ENCODE data around the gene PLGRKT. TPM values are rescaled to one million over a fixed set of nuclear protein-coding genes. Genes with fewer than 3 reads are reported as not detected.
A peak's percentile ranks its signal among the peaks of the same experiment; 100 is the strongest.

Gene PLGRKT
- total and polyA plus RNA-seq, 4 donors: 4.1 to 11.3 (median 7.2) TPM

- no peak for DNase-seq (ENCODE audit: low spot score)
- 79% methylated on average over 2 of the region's 2 CpGs for WGBS
- no peak overlapping the region for H3K9ac ChIP-seq (ENCODE audit: low read depth in 1 of 2, low read length in 2 of 2)
- peaks cover 0 to 2% (median 0%) of the 10 kb centered on the region in 4 donors for H3K4me1 ChIP-seq (ENCODE audit: control insufficient read depth in 4 of 4, insufficient read depth in 4 of 4, low read length in 3 of 4)
- no peaks in the 10 kb centered on the region for H3K9me3 ChIP-seq (ENCODE audit: control insufficient read depth in 4 of 4, low read length in 3 of 4)
- H3K27ac ChIP-seq (ENCODE audit: low read depth in 1 of 2, low read length in 2 of 2): no peak overlapping the region
- no peak overlapping the region for H3K4me3 ChIP-seq (ENCODE audit: low read depth in 1 of 3, low read length in 3 of 3)
- TF ChIP-seq EGR1 (IDR thresholded peaks at IDR 0.05; ENCODE audit: low read depth in 2 of 2): no peak
- no peak for TF ChIP-seq RXRA (IDR thresholded peaks at IDR 0.05)
- TF ChIP-seq ATF3 (IDR thresholded peaks at IDR 0.05): no peak
- no peak for TF ChIP-seq JUND (IDR thresholded peaks at IDR 0.05)
- TF ChIP-seq HNF4G (IDR thresholded peaks at IDR 0.05): no peak
- no peak for TF ChIP-seq SP1 (IDR thresholded peaks at IDR 0.05)
- TF ChIP-seq MAX (IDR thresholded peaks at IDR 0.05): no peak
- no peak for TF ChIP-seq FOXA2 (IDR thresholded peaks at IDR 0.05)
- TF ChIP-seq CTCF (IDR thresholded peaks at IDR 0.05; ENCODE audit: low read depth, low read length, missing input control): no peak
- TF ChIP-seq, protein P1, sequence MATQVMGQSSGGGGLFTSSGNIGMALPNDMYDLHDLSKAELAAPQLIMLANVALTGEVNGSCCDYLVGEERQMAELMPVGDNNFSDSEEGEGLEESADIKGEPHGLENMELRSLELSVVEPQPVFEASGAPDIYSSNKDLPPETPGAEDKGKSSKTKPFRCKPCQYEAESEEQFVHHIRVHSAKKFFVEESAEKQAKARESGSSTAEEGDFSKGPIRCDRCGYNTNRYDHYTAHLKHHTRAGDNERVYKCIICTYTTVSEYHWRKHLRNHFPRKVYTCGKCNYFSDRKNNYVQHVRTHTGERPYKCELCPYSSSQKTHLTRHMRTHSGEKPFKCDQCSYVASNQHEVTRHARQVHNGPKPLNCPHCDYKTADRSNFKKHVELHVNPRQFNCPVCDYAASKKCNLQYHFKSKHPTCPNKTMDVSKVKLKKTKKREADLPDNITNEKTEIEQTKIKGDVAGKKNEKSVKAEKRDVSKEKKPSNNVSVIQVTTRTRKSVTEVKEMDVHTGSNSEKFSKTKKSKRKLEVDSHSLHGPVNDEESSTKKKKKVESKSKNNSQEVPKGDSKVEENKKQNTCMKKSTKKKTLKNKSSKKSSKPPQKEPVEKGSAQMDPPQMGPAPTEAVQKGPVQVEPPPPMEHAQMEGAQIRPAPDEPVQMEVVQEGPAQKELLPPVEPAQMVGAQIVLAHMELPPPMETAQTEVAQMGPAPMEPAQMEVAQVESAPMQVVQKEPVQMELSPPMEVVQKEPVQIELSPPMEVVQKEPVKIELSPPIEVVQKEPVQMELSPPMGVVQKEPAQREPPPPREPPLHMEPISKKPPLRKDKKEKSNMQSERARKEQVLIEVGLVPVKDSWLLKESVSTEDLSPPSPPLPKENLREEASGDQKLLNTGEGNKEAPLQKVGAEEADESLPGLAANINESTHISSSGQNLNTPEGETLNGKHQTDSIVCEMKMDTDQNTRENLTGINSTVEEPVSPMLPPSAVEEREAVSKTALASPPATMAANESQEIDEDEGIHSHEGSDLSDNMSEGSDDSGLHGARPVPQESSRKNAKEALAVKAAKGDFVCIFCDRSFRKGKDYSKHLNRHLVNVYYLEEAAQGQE (IDR thresholded peaks at IDR 0.05): no peak
- no peaks in the 10 kb centered on the region for H3K36me3 ChIP-seq (ENCODE audit: control insufficient read depth in 4 of 4, insufficient read depth in 3 of 4, low read depth in 1 of 4, low read length in 3 of 4)
- no peaks in the 10 kb centered on the region for H3K27me3 ChIP-seq (ENCODE audit: control insufficient read depth in 4 of 4, insufficient read depth in 4 of 4, low read length in 3 of 4)
Measured at GRCh38 chr9:5443850-5444249, 6.1 kb upstream of the PLGRKT start.

GRCh38 chr9:5442400-5443011 is 4.8 kb upstream of the PLGRKT start:
- 23% methylated on average over 2 of the region's 2 CpGs for WGBS
- H3K36me3 ChIP-seq (ENCODE audit: control insufficient read depth in 4 of 4, insufficient read depth in 3 of 4, low read depth in 1 of 4, low read length in 3 of 4): no peaks in the 10 kb centered on the region
- no peak overlapping the region for H3K27ac ChIP-seq (ENCODE audit: low read depth in 1 of 2, low read length in 2 of 2)
- peaks cover 4 to 8% (median 5%) of the 10 kb centered on the region in 4 donors for H3K4me1 ChIP-seq (ENCODE audit: control insufficient read depth in 4 of 4, insufficient read depth in 4 of 4, low read length in 3 of 4)
- DNase-seq (ENCODE audit: low spot score): no peak
- TF ChIP-seq TAF1 (conservative IDR thresholded peaks at IDR 0.05) (no peak), MAX (IDR thresholded peaks at IDR 0.05) (no peak), GABPA (IDR thresholded peaks at IDR 0.05 in 1 of 2, conservative IDR thresholded peaks at IDR 0.05 in 1 of 2) (no peak), HNF4A (conservative IDR thresholded peaks at IDR 0.05) (peak; percentile 56 to 68), CTCF (IDR thresholded peaks at IDR 0.05; ENCODE audit: low read depth, low read length, missing input control) (peak; percentile 60), RXRA (IDR thresholded peaks at IDR 0.05) (peak; percentile 11 to 23), RAD21 (IDR thresholded peaks at IDR 0.05) (peak; percentile 80 to 86), EGR1 (IDR thresholded peaks at IDR 0.05; ENCODE audit: low read depth in 2 of 2) (no peak), FOXA2 (IDR thresholded peaks at IDR 0.05) (no peak)
- H3K27me3 ChIP-seq (ENCODE audit: control insufficient read depth in 4 of 4, insufficient read depth in 4 of 4, low read length in 3 of 4): no peaks in the 10 kb centered on the region
- H3K9me3 ChIP-seq (ENCODE audit: control insufficient read depth in 4 of 4, low read length in 3 of 4): no peaks in the 10 kb centered on the region
- no peak overlapping the region for H3K9ac ChIP-seq (ENCODE audit: low read depth in 1 of 2, low read length in 2 of 2)
- no peak overlapping the region for H3K4me3 ChIP-seq (ENCODE audit: low read depth in 1 of 3, low read length in 3 of 3)
